Stimulated activated CD8-positive, alpha-beta memory T cell treated with anti-CD3 and anti-CD28 coated beads, Interleukin-15, amount 100 ng/mL, for 48 hours (primary cell): ENCODE measurements around the gene GATA5.
A peak's percentile ranks its signal among the peaks of the same experiment; 100 is the strongest.

ENCODE experiments used
- DNase-seq, 2 donors: peaks; one replicate each; pipeline ENCODE4 v3.0.0-alpha.2; 2020; ENCODE audit warnings: low read depth in 2 of 2

The GATA5 gene, protein sequence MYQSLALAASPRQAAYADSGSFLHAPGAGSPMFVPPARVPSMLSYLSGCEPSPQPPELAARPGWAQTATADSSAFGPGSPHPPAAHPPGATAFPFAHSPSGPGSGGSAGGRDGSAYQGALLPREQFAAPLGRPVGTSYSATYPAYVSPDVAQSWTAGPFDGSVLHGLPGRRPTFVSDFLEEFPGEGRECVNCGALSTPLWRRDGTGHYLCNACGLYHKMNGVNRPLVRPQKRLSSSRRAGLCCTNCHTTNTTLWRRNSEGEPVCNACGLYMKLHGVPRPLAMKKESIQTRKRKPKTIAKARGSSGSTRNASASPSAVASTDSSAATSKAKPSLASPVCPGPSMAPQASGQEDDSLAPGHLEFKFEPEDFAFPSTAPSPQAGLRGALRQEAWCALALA

DNA sequence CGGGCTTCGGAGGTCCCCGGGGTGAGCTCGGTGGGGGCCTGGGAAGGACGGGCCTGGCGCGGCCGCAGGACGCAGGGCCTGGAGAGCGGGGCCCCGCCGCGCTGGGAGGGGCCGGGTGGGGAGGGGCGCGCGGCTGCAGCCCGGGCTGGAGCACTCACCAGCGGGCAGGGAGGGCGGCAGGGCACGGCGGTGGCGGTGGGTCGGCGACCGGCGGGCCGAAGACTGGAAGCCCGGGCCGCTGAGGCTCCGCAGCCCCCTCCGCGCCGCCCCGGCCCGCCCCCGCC is at the start of gene GATA5:
Gene GATA5 (minus strand): TSS at position 224 of the 284 bp plus-strand sequence. CDS start 474 bp downstream, outside the sequence.
- DNase-seq = no peak

DNA sequence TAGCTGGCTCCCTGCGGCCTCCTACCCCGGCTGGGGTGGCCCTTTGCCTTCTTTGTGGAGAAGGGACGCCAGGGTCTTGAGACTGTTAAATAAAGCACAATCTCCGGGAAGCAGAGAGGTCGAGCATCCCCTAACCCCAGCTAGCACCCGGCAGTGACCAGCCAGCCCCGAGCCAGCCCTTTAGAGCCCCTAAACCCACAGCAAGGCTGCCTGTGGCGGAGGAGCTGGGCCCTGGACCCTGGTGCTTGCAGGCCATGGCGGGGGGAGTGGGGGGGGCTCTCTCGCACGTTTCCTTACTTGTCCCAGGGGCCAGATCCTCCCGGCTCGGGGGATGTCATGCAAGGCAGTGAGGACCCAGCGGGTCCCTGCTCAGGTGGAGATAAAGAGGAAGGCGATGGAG is 49.2 kb upstream of the GATA5 start:
- DNase-seq = no peak

DNA sequence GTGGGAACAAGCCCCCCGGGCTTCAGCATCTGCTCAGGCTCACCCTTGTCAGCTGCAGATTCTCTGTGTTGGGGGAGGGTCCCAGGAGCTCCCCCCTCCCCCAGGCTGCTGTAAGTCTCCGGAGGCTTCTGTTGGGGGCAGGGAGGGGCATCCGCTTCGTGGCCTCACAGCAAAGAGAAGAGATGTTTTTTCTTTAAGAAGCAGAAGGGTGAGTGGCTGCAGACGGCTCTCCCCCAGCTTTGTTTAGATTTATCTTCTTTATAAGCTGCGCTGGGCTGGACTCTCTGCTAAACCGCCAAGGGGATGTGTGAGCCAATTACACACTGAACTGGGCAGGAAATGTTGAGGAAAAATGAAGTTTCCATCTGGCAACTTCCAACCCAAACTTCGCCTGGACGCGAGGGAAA is 48.7 kb upstream of the GATA5 start:
- no peak for DNase-seq

DNA sequence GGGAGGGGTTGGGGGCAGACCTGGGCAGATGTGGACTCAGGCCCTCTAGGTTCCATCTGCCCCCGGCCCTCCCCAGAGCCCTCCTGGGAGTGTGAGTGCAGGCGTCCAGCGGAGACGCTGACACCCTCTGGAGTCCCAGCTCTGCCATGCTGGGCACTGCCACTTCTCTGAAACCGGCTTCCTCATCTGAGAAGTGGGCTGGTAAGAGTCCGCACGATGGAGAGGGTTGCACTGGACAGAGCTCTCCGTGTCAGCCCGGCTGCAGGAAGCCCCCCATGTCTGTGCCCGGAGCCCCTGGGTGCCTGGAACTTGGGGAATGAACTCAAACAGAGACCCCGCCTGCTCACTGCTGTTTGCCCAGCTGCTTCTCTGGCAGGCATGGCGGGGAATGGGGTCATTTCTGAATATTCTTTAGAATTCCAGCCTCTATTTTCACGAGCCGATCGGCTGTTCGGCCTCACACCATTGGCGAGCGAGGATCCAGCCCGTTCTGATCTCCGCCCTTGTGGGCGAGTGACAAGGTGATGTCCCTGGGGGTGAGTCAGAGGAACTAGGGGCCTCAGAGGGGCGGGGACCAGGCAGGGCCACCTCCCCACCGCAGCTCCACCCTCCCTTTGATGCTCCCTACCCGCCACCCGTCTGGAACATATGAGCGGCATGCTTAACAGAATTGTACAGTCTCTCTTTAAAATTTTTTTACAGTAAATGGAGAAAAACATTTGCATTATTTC is 47.8 kb upstream of the GATA5 start:
- DNase-seq = peak; percentile 78 to 81

DNA sequence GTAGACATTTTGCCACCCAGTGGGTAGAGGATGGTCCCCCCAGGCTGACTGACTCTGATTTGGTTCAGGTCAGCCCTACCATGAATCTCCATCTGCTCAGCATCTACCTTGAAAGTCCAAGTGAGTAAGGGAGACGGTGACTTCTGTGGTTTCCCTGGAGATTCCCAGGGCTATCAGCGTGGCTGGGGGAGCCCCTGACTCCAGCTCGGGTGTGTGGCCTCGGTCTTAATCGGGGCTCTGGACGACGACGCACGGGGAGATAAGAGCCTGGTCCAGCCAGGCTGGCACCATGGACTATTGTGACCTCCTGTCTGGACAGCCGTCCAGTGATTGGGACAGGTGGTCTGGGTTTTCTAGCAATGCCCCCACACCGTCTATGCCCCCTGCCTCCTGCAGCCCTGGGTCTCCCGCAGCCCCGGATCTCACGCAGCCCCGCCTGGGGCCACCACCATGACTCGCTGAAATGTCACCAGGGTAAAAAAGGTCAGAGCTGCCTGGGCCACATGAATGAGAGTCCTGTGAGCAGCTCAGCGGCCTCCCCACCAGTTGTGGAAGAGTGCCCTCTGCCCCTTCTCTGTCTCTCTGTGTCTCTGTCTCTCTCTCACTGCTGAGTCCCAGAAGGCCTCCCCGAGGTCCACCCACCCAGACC is 47.1 kb upstream of the GATA5 start:
- peak; percentile 20 to 28 for DNase-seq

DNA sequence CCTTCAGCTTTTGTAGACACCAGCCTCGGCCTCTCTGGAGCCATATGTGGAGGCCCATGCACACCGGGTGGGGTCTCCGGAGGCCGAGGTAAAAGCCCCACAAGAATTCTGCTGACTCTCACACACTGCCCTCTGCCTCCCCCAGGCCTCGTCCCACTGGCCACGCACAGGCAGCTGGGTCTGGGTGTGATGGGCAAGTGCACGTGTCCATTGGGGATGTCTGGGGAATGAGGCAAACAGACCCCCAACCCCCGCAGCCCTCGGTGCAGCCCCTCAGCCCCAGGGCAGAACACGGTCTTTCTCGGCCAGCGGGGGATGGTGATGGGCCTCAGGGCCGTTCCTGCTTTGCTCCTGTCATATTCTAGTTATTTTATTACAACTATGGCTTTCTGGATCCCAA is 44.0 kb upstream of the GATA5 start:
- DNase-seq = no peak

DNA sequence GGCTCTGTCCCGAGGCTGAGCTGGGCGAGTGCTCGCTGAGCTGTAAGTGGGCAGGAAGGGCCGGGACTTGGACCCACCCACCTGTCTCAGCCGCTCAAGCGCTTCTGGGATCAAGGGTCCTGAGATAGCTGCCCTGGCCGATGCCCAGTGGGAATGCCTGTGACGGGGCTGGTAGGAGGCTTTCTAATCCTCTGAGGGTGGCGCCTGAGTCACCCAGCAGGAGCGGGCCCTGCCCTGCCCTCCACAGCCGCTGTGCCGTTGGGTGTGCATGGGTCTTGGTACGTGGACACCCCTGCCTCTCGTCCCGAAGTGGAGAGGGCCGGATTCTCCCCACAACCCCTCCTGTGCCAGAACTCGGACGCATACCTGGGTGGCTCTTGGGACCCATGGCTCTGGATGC is 43.1 kb upstream of the GATA5 start:
- DNase-seq = no peak

DNA sequence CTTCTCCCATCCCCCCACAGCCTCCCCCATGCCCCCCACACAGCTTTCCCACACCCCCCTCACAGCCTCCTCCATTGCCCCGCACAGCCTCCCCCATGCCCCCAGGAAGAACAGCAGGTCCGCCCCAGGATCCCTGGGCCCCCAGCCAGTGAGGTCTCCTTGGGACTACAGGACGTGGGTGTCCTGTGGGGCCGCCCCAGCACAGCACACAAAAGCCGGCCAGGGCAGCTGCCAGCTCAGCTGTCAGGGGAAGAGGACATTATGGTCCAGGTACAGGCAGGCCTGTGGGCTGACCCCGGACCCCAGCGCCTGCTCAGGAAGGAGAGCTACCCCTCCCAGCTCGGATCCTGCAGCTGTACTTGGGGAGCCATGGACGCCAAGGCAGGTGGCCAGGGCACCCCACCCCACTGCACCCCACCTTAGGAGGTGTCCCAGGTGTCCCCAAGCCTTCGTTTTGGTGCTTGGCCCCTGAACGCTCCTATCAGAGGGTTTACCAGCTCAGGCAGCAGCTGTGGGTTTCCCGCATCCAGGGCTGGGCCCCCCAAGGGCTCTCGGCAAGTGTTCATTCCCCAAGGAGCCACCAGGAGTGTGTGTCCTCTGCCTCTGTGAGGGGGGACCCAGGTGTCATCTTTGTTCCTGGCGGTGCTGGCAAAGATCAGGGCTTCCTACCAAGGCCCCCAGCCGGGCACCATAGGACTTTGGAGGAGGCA is 42.3 kb upstream of the GATA5 start:
- DNase-seq = no peak

DNA sequence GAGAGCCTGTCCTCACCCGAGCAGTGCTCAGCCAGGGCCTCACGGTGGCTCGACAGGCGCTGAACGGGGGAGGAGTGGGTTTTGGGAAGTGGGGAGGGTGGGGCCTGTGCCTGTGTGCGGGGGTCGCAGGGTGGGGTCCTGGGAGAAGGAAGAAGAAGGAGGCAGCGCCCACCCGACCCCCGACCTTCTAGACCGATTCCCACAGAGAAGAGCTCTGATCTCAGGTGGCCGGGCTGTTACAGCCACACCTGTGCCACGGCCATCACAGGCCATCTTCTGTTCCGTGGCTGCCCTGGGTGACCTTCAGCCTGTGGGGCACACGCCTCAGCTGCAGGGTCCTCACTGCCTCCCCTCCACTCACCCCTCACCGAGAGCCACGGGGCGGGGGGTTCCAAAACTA is 41.4 kb upstream of the GATA5 start:
- DNase-seq = no peak

DNA sequence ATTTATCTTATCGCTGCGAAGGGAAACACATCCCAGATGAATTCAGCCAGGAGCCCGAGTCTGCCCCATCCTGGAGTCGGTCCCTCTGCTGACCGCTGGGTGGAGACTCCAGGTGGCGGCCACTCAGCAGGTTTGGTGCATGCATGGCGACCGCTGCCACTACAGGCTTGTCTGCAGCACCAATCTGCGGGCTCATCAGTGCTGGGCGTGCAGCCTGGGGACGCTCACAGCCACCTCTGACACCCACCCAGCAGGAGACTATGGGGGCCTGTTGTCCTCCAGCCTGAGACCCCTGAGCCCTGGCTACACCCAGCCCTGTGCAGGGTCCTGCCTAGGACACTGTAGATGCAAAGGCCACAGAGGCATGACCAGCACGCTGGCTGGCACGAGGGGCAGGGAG is 40.5 kb upstream of the GATA5 start:
- DNase-seq = no peak

DNA sequence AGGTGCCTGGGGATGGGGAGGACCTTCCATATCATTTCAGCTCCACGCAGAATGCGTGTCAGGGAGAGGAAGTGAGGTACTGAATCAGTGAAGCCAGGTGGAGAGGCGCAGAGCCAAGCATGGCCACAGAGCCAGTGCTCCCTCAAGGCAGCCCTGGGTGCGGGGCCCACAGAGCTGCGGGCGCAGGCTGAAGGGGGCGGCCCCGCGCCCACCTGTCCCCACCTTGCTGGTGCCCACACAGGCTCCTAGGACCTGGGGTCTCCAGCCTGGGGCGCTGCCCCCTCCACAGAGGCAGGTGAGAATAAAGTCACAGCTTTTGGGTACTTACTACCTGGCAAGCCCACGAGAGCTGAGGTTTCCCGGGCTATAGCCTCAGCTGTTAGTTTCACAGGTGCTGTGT is 40.0 kb upstream of the GATA5 start:
- DNase-seq = no peak

DNA sequence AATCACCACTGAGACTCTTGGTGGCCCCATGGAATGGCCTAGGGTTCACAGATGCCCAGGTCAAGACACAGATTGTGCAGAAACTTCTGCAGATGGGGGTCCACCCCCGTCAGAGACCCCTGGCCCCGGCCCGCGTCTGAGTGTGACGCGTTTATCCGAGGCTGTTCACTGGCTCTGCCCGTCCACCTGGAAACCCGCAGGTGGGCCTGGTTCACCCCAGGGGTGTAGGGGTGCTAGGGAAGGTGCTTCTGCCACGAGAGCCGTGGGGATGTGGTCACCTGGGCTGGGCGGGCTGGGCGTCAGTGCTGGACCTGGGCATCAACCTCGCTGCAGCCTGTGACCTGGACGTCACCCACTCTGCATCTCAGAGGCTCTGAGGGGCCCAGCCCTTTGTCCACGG is 39.5 kb upstream of the GATA5 start:
- no peak for DNase-seq

DNA sequence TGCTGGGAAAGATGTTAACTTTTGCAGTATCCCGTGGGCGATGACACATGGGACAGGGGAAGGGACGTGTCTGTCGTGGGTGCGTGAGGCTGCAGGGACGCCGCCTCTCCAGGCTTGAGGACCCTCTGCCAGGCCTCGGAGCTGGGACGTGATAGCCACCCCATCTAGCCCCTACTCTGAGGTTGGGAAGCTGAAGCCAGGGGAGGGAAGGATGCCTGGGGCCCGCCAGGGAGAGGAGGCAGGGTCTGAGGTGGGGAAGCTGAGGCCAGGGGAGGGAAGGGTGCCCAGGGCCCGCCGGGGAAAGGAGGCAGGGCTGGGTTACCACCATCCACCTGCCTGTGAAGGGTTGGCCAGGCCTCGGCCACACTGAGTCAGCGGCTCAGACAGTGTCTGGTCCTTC is 38.2 kb upstream of the GATA5 start:
- no peak for DNase-seq

DNA sequence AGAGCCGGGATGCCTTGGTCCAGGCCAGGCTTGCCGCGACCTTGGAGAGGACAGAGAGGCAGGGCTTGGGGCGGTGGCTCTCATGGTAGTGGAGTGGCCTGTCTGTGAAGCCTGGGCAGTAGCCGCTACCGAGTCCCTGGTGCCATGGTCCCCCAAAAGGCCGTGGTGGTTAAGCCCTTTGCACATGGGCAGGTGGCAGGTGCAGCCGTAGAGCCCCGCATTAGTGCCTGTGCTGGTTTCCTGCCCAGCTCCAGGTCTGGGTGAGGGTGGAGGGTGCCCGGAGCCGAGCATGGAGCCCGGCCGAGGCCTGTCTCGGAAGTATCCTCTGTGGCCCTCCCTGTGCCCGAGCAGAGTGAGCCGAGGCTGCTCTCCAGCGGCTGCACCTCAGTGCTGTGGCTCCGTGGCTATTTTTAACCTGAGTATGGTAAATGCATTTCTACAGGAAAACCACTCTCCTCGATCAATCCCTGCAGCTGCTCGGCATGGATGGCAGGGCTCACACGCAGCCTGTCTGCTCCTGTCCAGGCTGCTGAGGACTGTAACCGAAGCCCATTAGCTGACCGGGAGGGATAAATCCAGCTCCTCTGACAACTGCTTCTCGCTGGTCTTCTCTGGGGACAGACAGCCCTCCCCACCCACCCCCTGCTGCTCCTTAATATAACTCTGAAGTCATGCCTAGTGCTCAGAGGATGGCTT is 36.3 kb upstream of the GATA5 start:
- DNase-seq = no peak

DNA sequence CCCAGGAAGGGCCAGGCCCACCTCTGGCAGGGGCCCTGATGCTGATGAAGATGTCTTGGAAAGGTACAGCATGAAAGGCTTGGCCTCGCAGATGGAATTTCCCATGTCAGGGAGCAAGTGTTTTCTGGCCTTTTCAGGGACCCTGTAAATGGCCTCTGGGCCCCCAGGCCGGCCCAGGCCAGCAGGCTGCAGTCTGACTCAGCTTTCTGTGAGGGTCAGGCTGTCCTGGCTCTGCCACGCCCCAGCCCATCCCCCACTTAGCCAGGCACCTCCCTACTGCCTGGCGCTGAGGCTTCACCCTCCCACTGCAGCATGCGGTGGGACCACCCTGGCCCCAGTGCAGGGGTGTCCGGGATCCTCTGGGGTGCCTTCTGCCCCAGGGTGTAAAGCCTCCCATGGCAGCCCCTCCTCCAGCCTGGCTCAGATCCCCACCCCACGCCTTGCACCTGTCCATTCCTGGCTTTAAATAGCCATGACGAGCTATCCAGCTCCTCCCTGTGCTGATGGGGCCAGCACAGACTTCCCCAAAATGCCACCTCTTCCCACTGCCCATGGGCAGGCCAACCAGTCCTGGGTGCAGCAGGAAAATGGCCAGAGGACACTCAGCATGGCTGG is 35.6 kb upstream of the GATA5 start:
- DNase-seq = no peak

DNA sequence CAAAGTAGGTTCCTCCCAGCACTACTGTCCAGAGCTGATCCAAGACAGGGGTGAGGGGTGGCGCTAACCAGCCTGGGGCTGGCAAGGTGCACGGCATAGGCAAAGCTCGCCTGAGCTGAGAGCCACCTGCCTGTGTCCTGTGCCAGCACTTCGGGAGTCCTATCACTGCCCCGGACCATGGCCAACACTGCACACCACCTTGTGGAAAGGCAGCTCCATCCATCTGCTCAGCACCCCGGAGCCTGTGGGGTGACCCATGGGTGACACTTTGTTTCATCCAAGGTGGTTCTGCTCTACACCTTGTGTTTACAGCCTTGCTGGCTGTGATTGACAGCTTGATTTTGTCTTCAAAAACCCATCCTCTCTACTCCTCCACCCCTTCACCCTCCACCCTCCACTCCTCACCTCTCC is 32.9 kb upstream of the GATA5 start:
- no peak for DNase-seq

DNA sequence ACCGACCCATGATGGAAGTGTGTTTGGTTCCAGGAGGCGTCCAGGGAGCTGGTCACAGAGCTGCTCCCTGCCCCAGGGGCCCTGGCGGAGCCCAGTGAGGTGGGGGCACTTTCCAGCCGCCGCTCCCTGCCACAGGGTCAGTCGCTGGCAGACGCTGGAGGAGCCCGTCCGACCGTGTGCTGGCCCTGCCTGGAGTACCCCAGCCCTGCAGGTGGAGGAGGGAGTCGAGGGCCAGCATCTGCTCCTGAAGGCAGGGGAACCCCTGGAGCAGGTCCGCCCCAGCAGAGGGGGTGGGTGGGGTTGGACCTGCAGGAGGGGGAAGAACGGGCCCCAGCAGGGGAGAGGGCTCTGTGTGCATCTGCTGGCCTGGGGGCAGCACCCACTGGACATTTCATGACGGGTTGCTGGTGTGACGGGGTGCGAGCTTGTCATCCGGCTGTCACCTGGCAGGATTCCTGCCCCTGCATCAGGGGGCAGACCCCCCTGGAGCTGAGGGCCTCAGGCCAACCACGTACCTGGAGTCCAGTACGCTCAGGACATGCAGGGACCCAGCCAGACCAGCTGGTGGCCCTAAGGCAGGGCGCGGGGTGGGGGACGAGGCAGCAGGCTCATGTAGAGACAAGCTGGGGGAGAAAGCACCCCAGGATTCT is 32.3 kb upstream of the GATA5 start:
- DNase-seq = no peak

DNA sequence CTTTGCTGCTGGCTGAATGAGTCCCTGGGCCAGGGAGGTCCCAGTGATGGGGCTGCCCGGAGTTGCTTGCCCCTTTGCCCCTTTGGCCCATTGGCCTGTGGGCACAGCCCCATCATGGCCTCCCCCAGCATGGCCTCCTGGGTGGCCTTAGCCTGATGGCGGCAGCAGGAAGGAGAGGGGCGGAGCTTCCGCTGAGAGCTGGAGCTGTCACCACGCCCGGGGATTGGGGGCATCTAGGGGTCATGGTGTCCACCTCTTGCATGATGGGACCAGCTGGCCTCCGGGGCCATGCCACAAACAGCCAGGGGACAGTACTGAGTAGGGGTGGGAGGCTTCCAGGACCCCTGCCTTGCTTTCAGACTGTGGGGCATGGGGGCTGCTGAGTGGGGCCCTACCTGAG is 31.5 kb upstream of the GATA5 start:
- no peak for DNase-seq

DNA sequence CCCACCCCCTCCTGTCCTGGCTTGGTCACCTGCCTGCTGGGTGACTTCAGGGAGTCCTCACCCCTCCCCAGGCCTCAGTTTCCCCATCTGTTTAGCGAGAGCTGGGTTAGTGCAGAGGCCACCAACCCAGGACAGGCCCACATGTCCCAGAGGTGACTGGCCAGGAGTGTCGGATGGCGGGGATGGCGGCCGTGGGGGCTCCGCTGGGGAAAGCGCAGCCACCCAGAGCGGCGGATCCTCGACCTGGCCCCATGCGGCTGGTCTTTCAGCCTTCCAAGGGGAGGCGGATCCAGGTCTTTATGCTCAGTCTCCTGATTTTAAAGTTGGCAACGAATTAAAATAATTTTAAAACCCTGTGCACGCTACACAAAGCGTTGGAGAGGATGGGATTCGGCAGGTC is 31.0 kb upstream of the GATA5 start:
- no peak for DNase-seq

DNA sequence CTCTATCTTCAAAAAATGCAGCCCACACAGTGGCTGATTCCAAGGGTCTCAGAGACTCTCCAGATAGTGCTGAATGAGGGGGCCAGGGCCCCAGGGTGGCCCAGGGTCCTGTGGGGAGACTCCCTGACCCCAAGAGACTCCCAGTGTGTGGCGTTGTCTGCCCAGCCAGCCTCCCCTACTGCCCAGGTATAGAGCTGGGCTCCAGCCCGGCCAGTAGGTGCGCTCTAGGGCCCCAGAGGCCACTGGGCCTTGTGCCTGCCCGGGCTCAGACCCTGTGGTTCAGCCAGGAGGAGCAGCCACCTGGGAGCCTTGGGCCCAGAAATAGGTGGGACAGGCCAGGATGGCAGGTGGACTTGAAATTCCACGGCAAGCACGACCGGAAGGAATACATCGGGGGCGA is 30.3 kb upstream of the GATA5 start:
- no peak for DNase-seq
